Activated B cell treated with CpG ODN at 0.5 μM for 24 hours (primary cell): ENCODE measurements around the gene KLHL29. TPM values are rescaled to one million over a fixed set of nuclear protein-coding genes. Genes with fewer than 3 reads are reported as not detected.

ENCODE experiments used
- ATAC-seq: fragments of 200-7000 bp; cut with Tn5 transposase; one replicate; pipeline ENCODE4 v1.10.0; 2021; ENCODE audit warnings: low read depth, mild to moderate bottlenecking, moderate library complexity
- CTCF ChIA-PET: fragments of 350-600 bp; sonication (Branson Sonifier 250); formaldehyde crosslinking; loops from one replicate; lab custom pipeline; 2021; ENCODE audit warnings: antibody characterized with exemption; lab: Charles Lee
- POLR2A ChIA-PET: fragments of 350-600 bp; sonication (Branson Sonifier 250); formaldehyde crosslinking; loops from one replicate; lab custom pipeline; 2021; ENCODE audit warnings: antibody characterized with exemption; lab: Charles Lee
- DNase-seq: peaks from one replicate; pipeline ENCODE4 v3.0.0; 2022
- H3K27ac Mint-ChIP-seq: one replicate; pipeline ENCODE4 v1.8.0; 2020; ENCODE audit warnings: mixed read lengths
- H3K27me3 Mint-ChIP-seq: one replicate; pipeline ENCODE4 v1.8.0; 2021; ENCODE audit warnings: mixed read lengths
- H3K36me3 Mint-ChIP-seq: one replicate; pipeline ENCODE4 v1.8.0; 2021; ENCODE audit warnings: low read depth, mixed read lengths
- H3K4me1 Mint-ChIP-seq: one replicate; pipeline ENCODE4 v1.8.0; 2021; ENCODE audit warnings: mixed read lengths
- H3K4me3 Mint-ChIP-seq: one replicate; pipeline ENCODE4 v1.8.0; 2020; ENCODE audit warnings: mild to moderate bottlenecking, mixed read lengths
- H3K9me3 Mint-ChIP-seq: one replicate; pipeline ENCODE4 v1.8.0; 2020; ENCODE audit warnings: mixed read lengths
- CTCF ChIP-seq: fragments of 200-600 bp; IDR thresholded peaks from one replicate; pipeline ENCODE4 v1.8.0; 2022; ENCODE audit warnings: antibody characterized with exemption, mild to moderate bottlenecking
- intact Hi-C: fragments of 100-400 bp; cut with micrococcal nuclease; formaldehyde crosslinking; loops from one replicate; pipeline ENCODE4 v1.15.1; 2024
- total RNA-seq: library from RNA; stranded (reverse); gene quantifications from 2 replicates; pipeline ENCODE4 v1.2.3, GENCODE V29; 2022

KLHL29 gene
- total RNA-seq, 1 donor from 2014 or later = 2.5 TPM

GRCh38 chr2:23512778-23513177 lies 127.8 kb downstream of the KLHL29 start:
- no peaks in the 10 kb centered on the region for H3K36me3 Mint-ChIP-seq
- intact Hi-C loops = no loop called here
- no peak for DNase-seq
- ChIA-PET CTCF (no interaction called here), POLR2A (no interaction called here)
- H3K4me3 Mint-ChIP-seq = no peak overlapping the region
- no peaks in the 10 kb centered on the region for H3K4me1 Mint-ChIP-seq
- no peaks in the 10 kb centered on the region for H3K27me3 Mint-ChIP-seq
- TF ChIP-seq CTCF = no peak
- H3K27ac Mint-ChIP-seq = no peak overlapping the region
- ATAC-seq = no peak
- H3K9me3 Mint-ChIP-seq = no peaks in the 10 kb centered on the region

- no peak overlapping the region for H3K4me3 Mint-ChIP-seq
- H3K36me3 Mint-ChIP-seq = no peaks in the 10 kb centered on the region
- no peaks in the 10 kb centered on the region for H3K27me3 Mint-ChIP-seq
- TF ChIP-seq CTCF = no peak
- ATAC-seq (no peak), DNase-seq (no peak)
- H3K9me3 Mint-ChIP-seq = no peaks in the 10 kb centered on the region
- ChIA-PET CTCF (no interaction called here), POLR2A (no interaction called here)
- H3K27ac Mint-ChIP-seq = no peak overlapping the region
- intact Hi-C loops = no loop called here
- no peaks in the 10 kb centered on the region for H3K4me1 Mint-ChIP-seq
Observed at GRCh38 chr2:23513245-23513871, 128.4 kb downstream of the KLHL29 start.

GRCh38 chr2:23513872-23514793 lies 129.2 kb downstream of the KLHL29 start:
- ChIA-PET POLR2A (no interaction called here), CTCF (no interaction called here)
- no peak for DNase-seq
- Mint-ChIP-seq H3K27me3 (no peaks in the 10 kb centered on the region), H3K9me3 (no peaks in the 10 kb centered on the region), H3K36me3 (no peaks in the 10 kb centered on the region), H3K27ac (no peak overlapping the region), H3K4me3 (no peak overlapping the region), H3K4me1 (no peaks in the 10 kb centered on the region)
- intact Hi-C loops = no loop called here
- TF ChIP-seq CTCF = no peak
- no peak for ATAC-seq

- ATAC-seq (no peak), DNase-seq (no peak)
- no peak overlapping the region for H3K4me3 Mint-ChIP-seq
- H3K27me3 Mint-ChIP-seq = no peaks in the 10 kb centered on the region
- TF ChIP-seq CTCF = no peak
- no peak overlapping the region for H3K27ac Mint-ChIP-seq
- intact Hi-C loops = no loop called here
- no peaks in the 10 kb centered on the region for H3K36me3 Mint-ChIP-seq
- H3K9me3 Mint-ChIP-seq = no peaks in the 10 kb centered on the region
- no peaks in the 10 kb centered on the region for H3K4me1 Mint-ChIP-seq
- ChIA-PET CTCF (interaction anchor here (1.2 kb wide), 1 partner anchor 10 kb away, joined by 4 read pairs; no protein-coding TSS in a partner anchor), POLR2A (no interaction called here)
Observed at GRCh38 chr2:23516520-23517256, 131.7 kb downstream of the KLHL29 start.
